Skeletal muscle tissue (tissue), 4 donors: ENCODE results near the gene SLC5A12. TPM values are rescaled to one million over a fixed set of nuclear protein-coding genes. Genes with fewer than 3 reads are reported as not detected.

ENCODE experiments used
- H3K27ac ChIP-seq: one replicate; pipeline ENCODE4 v1.7.0; 2013; ENCODE audit warnings: mild to moderate bottlenecking, low read depth, low read length, inconsistent platforms
- H3K27me3 ChIP-seq, 3 donors: one replicate each; pipeline ENCODE4 v1.7.0; 2013; ENCODE audit warnings: low read length in 3 of 3; ENCODE audit not compliant: control insufficient read depth in 3 of 3, insufficient read depth in 3 of 3
- H3K36me3 ChIP-seq, 3 donors: one replicate each; pipeline ENCODE4 v1.7.0; 2013; ENCODE audit warnings: low read length in 3 of 3; ENCODE audit not compliant: control insufficient read depth in 3 of 3, insufficient read depth in 3 of 3
- H3K4me1 ChIP-seq, 3 donors: one replicate each; pipeline ENCODE4 v1.7.0; 2013; ENCODE audit warnings: low read length in 3 of 3, mild to moderate bottlenecking in 3 of 3; ENCODE audit not compliant: control insufficient read depth in 3 of 3, insufficient read depth in 3 of 3
- H3K4me3 ChIP-seq, 3 donors: one replicate each; pipeline ENCODE4 v1.7.0; 2013; ENCODE audit warnings: low read length in 3 of 3
- H3K9ac ChIP-seq, 3 donors: one replicate each; pipeline ENCODE4 v1.7.0; 2013; ENCODE audit warnings: low read length in 3 of 3, mild to moderate bottlenecking in 3 of 3, moderate library complexity in 2 of 3, low read depth in 1 of 3
- H3K9me3 ChIP-seq, 3 donors: one replicate each; pipeline ENCODE4 v1.7.0; 2013; ENCODE audit warnings: low read length in 3 of 3; ENCODE audit not compliant: control insufficient read depth in 3 of 3
- total RNA-seq: library from RNA; depleted of rRNA; stranded (reverse); fragments of >200 nt; gene quantifications from one replicate; pipeline ENCODE4 v1.2.3, GENCODE V29; 2014
- donor health status: Osteomylitis.

The SLC5A12 gene
- total RNA-seq, 1 donor from 2014 or later, result not detected

- no peak overlapping the region for H3K27ac ChIP-seq
- H3K27me3 ChIP-seq, result no peaks in the 10 kb centered on the region
- H3K9ac ChIP-seq, result no peak overlapping the region
- no peaks in the 10 kb centered on the region for H3K9me3 ChIP-seq
- H3K4me1 ChIP-seq, result no peaks in the 10 kb centered on the region
- no peaks in the 10 kb centered on the region for H3K36me3 ChIP-seq
- no peak overlapping the region for H3K4me3 ChIP-seq
These were observed 99.7 kb downstream of the SLC5A12 start for GRCh38 chr11:26622181-26622580.

GRCh38 chr11:26621132-26621531 lies 100.7 kb downstream of the SLC5A12 start:
- no peak overlapping the region for H3K9ac ChIP-seq
- H3K36me3 ChIP-seq, result no peaks in the 10 kb centered on the region
- H3K4me3 ChIP-seq, result no peak overlapping the region
- no peaks in the 10 kb centered on the region for H3K27me3 ChIP-seq
- H3K27ac ChIP-seq, result no peak overlapping the region
- no peaks in the 10 kb centered on the region for H3K4me1 ChIP-seq
- no peaks in the 10 kb centered on the region for H3K9me3 ChIP-seq

DNA sequence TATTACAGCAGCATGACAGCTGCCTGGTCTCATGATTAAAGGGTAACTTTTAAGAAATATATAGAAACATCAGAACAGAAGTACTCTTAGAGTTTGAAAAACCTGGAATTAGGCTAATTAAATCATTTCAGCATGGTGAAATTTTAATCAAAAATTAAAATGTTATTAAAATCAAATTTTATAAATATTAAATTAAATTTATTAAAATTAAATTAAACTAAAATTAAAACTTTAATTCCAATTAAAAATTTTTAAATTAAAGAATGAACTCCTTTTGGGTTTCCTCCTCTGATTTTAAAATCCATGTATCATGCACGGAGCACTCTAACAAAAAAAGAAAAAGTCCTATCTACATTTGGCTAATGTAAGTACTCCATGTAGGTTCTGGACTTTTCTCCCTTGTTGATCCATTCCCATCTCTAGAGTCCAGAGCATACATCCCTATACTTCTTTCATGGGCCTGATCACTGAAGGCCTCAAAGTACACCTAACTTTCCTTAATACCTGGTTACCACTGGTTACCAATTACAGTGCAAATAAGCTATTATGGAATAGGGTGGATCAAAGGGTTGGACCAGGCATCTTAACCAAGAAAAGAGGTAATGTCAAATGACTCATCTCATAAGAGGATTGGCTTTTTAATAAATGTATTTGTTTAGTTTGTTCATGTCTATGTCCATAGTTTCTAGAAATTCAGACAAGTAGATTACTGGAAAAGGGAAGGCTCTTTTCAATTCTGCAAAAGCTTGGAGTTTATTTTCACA lies 101.4 kb downstream of the SLC5A12 start:
- Histone ChIP-seq H3K9ac (no peak overlapping the region), H3K4me1 (no peaks in the 10 kb centered on the region), H3K36me3 (no peaks in the 10 kb centered on the region), H3K4me3 (no peak overlapping the region), H3K27me3 (no peaks in the 10 kb centered on the region), H3K27ac (no peak overlapping the region), H3K9me3 (no peaks in the 10 kb centered on the region)

DNA sequence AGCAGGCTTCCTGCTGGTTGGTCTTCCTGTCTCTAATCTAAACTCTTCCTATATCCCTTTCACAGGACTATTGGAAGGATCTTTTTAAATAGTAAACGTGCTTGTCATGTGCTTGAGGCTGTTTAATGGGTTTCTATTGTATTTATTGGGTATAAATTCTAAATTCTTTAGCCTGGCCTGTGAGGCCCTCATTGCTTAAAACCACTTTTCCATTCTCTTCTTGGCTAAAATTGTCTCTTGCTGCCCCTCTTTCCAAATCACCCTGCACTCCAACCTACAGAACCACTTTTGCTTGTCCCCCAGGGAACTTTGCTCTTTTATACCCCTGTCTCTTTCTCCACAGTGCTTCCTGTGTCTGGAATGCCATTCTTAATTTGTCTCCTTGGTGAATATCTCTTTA lies 103.4 kb downstream of the SLC5A12 start:
- Histone ChIP-seq H3K4me1 (no peaks in the 10 kb centered on the region), H3K36me3 (no peaks in the 10 kb centered on the region), H3K9me3 (peaks cover 0 to 4% (median 0%) of the 10 kb centered on the region in 3 donors), H3K4me3 (no peak overlapping the region), H3K9ac (no peak overlapping the region), H3K27me3 (no peaks in the 10 kb centered on the region), H3K27ac (no peak overlapping the region)

Other genes with a start within 250 kb of the SLC5A12 start
- not detected for gene MUC15, start 149.8 kb downstream of the SLC5A12 start, total RNA-seq